ENCODE results near the gene ZDHHC18. TPM values are rescaled to one million over a fixed set of nuclear protein-coding genes. Genes with fewer than 3 reads are reported as not detected.

ZDHHC18 gene, protein sequence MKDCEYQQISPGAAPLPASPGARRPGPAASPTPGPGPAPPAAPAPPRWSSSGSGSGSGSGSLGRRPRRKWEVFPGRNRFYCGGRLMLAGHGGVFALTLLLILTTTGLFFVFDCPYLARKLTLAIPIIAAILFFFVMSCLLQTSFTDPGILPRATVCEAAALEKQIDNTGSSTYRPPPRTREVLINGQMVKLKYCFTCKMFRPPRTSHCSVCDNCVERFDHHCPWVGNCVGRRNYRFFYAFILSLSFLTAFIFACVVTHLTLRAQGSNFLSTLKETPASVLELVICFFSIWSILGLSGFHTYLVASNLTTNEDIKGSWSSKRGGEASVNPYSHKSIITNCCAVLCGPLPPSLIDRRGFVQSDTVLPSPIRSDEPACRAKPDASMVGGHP
- total RNA-seq: 8.4 TPM
- 10 to 100 TPM; 12.5 to 20.2 (median 16.5) TPM for polyA plus RNA-seq (ENCODE audit: insufficient read depth in 1 of 8, insufficient read length in 8 of 8, low replicate concordance in 1 of 8)
- long read RNA-seq, donor 1: 0 reads
- long read RNA-seq, donor 2, full-length matches to known transcripts: 1 of 1 reads
- long read RNA-seq, donor 2, partial matches to known transcripts: 0 of 1 reads
- long read RNA-seq, donor 2, other reads (novel, unspliced or antisense): 0 of 1 reads
- long read RNA-seq, donor 3, full-length matches to known transcripts: 5 of 5 reads
- long read RNA-seq, donor 3, partial matches to known transcripts: 0 of 5 reads
- long read RNA-seq, donor 3, other reads (novel, unspliced or antisense): 0 of 5 reads
- long read RNA-seq, donor 4, full-length matches to known transcripts: 4 of 4 reads
- long read RNA-seq, donor 4, partial matches to known transcripts: 0 of 4 reads
- long read RNA-seq, donor 4, other reads (novel, unspliced or antisense): 0 of 4 reads
- long read RNA-seq, donor 5, full-length matches to known transcripts: 5 of 5 reads
- long read RNA-seq, donor 5, partial matches to known transcripts: 0 of 5 reads
- long read RNA-seq, donor 5, other reads (novel, unspliced or antisense): 0 of 5 reads
- long read RNA-seq, donor 6, full-length matches to known transcripts: 3 of 3 reads
- long read RNA-seq, donor 6, partial matches to known transcripts: 0 of 3 reads
- long read RNA-seq, donor 6, other reads (novel, unspliced or antisense): 0 of 3 reads
- long read RNA-seq, donor 7, full-length matches to known transcripts: 1 of 9 reads
- long read RNA-seq, donor 7, partial matches to known transcripts: 8 of 9 reads
- long read RNA-seq, donor 7, other reads (novel, unspliced or antisense): 0 of 9 reads
- long read RNA-seq, donor 8: 0 reads
- long read RNA-seq, donor 9, full-length matches to known transcripts: 2 of 2 reads
- long read RNA-seq, donor 9, partial matches to known transcripts: 0 of 2 reads
- long read RNA-seq, donor 9, other reads (novel, unspliced or antisense): 0 of 2 reads
- long read RNA-seq, donor 10, full-length matches to known transcripts: 1 of 1 reads
- long read RNA-seq, donor 10, partial matches to known transcripts: 0 of 1 reads
- long read RNA-seq, donor 10, other reads (novel, unspliced or antisense): 0 of 1 reads
- long read RNA-seq, donor 11, full-length matches to known transcripts: 4 of 13 reads
- long read RNA-seq, donor 11, partial matches to known transcripts: 9 of 13 reads
- long read RNA-seq, donor 11, other reads (novel, unspliced or antisense): 0 of 13 reads

DNA sequence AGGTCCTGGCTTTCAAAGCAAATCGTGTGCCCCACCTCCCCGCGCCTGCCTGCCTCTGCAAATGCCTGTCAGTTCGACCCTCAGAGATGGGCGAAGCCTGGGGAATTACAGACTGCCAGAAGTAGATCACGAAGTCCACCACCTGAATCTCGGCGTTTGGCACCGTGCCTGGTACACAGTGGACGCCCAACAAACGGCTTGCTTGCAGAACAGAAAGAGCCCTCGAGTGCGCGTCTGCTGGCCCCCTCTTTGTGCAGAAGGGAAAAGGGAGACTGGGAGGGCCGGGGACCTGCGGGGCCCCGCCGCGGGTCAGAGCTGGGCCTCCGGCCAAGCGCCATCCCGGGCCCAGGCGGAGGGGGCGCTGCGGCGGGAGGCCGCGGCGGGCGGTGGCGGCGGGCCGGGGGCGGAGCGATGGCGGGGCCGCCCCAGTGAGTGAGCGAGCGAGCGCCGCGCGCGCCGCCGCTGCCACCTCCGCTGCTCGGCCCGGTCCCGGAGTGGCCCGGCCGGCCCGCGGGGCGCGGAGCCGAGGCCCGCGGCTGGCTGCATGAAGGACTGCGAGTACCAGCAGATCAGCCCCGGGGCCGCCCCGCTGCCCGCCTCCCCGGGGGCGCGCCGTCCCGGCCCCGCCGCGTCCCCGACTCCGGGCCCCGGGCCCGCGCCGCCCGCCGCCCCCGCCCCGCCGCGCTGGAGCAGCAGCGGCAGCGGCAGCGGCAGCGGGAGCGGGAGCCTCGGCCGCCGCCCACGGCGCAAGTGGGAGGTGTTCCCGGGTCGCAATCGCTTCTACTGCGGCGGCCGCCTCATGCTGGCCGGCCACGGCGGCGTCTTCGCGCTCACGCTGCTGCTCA lies at the start of gene ZDHHC18:
TSS of gene ZDHHC18 (plus strand) at position 428 of the 845 bp plus-strand sequence. CDS start at position 545, 117 bp downstream.
- Histone ChIP-seq H3K9me3 (replicated peaks; ENCODE audit: control insufficient read depth, low read depth, low read length) (no peaks in the 10 kb centered on the region), H3K27me3 (ENCODE audit: control insufficient read depth, insufficient read depth, low read length) (no peaks in the 10 kb centered on the region), H3K36me3 (ENCODE audit: control insufficient read depth, insufficient read depth, low read length) (peaks cover 14% of the 10 kb centered on the region), H3K4me3 (ENCODE audit: low read length) (peak within 1 kb of the TSS; percentile 60), H3K27ac (ENCODE audit: low read length) (peak within 1 kb of the TSS; percentile 71), H3K4me1 (ENCODE audit: control insufficient read depth, insufficient read depth, low read length) (peaks cover 26% of the 10 kb centered on the region)
- DNase-seq: peak; percentile 83
- WGBS (ENCODE audit: insufficient coverage): under 1% methylated on average over 107 of the region's 107 CpGs

DNA sequence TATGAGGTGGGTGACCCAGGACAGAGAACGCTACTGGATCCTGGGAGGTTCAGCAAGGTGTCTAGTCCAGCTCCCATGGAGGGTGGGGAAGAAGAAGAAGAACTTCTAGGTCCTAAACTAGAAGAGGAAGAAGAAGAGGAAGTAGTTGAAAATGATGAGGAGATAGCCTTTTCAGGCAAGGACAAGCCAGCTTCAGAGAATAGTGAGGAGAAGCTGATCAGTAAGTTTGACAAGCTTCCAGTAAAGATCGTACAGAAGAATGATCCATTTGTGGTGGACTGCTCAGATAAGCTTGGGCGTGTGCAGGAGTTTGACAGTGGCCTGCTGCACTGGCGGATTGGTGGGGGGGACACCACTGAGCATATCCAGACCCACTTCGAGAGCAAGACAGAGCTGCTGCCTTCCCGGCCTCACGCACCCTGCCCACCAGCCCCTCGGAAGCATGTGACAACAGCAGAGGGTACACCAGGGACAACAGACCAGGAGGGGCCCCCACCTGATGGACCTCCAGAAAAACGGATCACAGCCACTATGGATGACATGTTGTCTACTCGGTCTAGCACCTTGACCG lies 47.3 kb upstream of the ZDHHC18 start:
- H3K4me1 ChIP-seq (ENCODE audit: control insufficient read depth, insufficient read depth, low read length): peaks cover 5% of the 10 kb centered on the region
- DNase-seq: no peak
- H3K4me3 ChIP-seq (ENCODE audit: low read length): no peak overlapping the region
- no peak overlapping the region for H3K27ac ChIP-seq (ENCODE audit: low read length)
- WGBS (ENCODE audit: insufficient coverage): 86% methylated on average over 11 of the region's 11 CpGs
- H3K27me3 ChIP-seq (ENCODE audit: control insufficient read depth, insufficient read depth, low read length): no peaks in the 10 kb centered on the region
- H3K9me3 ChIP-seq (replicated peaks; ENCODE audit: control insufficient read depth, low read depth, low read length): no peaks in the 10 kb centered on the region
- H3K36me3 ChIP-seq (ENCODE audit: control insufficient read depth, insufficient read depth, low read length): peaks cover 72% of the 10 kb centered on the region

DNA sequence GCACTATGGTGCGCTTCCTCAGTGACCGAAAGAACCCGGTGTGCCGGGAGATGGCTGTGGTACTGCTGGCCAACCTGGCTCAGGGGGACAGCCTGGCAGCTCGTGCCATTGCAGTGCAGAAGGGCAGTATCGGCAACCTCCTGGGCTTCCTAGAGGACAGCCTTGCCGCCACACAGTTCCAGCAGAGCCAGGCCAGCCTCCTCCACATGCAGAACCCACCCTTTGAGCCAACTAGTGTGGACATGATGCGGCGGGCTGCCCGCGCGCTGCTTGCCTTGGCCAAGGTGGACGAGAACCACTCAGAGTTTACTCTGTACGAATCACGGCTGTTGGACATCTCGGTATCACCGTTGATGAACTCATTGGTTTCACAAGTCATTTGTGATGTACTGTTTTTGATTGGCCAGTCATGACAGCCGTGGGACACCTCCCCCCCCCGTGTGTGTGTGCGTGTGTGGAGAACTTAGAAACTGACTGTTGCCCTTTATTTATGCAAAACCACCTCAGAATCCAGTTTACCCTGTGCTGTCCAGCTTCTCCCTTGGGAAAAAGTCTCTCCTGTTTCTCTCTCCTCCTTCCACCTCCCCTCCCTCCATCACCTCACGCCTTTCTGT lies 46.0 kb upstream of the ZDHHC18 start:
- H3K27me3 ChIP-seq (ENCODE audit: control insufficient read depth, insufficient read depth, low read length): no peaks in the 10 kb centered on the region
- no peaks in the 10 kb centered on the region for H3K9me3 ChIP-seq (replicated peaks; ENCODE audit: control insufficient read depth, low read depth, low read length)
- H3K4me1 ChIP-seq (ENCODE audit: control insufficient read depth, insufficient read depth, low read length): peaks cover 13% of the 10 kb centered on the region
- WGBS (ENCODE audit: insufficient coverage): 90% methylated on average over 18 of the region's 21 CpGs
- H3K36me3 ChIP-seq (ENCODE audit: control insufficient read depth, insufficient read depth, low read length): peaks cover 61% of the 10 kb centered on the region
- H3K4me3 ChIP-seq (ENCODE audit: low read length): no peak overlapping the region
- no peak overlapping the region for H3K27ac ChIP-seq (ENCODE audit: low read length)
- no peak for DNase-seq

DNA sequence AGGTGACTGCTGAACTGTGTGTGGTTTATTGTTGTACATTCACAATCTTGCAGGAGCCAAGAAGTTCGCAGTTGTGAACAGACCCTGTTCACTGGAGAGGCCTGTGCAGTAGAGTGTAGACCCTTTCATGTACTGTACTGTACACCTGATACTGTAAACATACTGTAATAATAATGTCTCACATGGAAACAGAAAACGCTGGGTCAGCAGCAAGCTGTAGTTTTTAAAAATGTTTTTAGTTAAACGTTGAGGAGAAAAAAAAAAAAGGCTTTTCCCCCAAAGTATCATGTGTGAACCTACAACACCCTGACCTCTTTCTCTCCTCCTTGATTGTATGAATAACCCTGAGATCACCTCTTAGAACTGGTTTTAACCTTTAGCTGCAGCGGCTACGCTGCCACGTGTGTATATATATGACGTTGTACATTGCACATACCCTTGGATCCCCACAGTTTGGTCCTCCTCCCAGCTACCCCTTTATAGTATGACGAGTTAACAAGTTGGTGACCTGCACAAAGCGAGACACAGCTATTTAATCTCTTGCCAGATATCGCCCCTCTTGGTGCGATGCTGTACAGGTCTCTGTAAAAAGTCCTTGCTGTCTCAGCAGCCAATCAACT lies 45.2 kb upstream of the ZDHHC18 start:
- Histone ChIP-seq H3K27me3 (ENCODE audit: control insufficient read depth, insufficient read depth, low read length) (no peaks in the 10 kb centered on the region), H3K9me3 (replicated peaks; ENCODE audit: control insufficient read depth, low read depth, low read length) (no peaks in the 10 kb centered on the region), H3K4me1 (ENCODE audit: control insufficient read depth, insufficient read depth, low read length) (peaks cover 21% of the 10 kb centered on the region), H3K27ac (ENCODE audit: low read length) (no peak overlapping the region), H3K4me3 (ENCODE audit: low read length) (no peak overlapping the region), H3K36me3 (ENCODE audit: control insufficient read depth, insufficient read depth, low read length) (peaks cover 54% of the 10 kb centered on the region)
- 83% methylated on average over 1 of the region's 11 CpGs for WGBS (ENCODE audit: insufficient coverage)
- no peak for DNase-seq

DNA sequence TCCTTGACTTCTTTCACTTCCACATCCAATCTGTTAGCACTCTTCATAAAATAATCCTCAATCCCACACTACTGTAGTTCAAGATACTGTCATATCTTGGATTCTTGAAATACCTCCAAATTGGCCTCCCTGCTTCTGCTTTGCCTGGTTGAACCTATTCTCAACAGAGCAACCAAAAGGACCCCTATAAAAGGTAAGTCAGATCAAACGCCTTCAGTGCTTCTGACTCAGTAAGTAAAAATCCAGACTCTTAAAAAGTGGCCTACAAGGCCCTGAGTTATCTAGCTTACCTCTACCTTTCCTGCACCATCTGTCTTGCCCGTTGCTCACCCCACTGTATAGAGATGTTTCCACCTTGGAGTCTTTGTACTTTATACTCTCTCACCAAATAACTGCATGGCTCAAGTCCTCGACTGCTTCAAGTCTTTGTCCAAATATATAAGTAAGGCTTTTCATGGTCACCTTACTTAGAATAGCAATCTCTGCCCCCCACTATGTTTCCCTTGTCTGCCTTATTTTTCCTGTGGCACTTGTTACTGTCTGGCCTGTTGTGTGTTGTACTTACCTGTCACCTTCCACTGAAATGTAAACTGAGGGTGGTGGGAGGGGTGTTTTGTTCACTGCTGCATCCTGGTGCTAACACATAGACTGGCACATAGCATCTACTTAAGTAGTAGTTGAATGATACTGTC lies 43.8 kb upstream of the ZDHHC18 start:
- DNase-seq: no peak
- H3K9me3 ChIP-seq (replicated peaks; ENCODE audit: control insufficient read depth, low read depth, low read length): no peaks in the 10 kb centered on the region
- H3K27me3 ChIP-seq (ENCODE audit: control insufficient read depth, insufficient read depth, low read length): no peaks in the 10 kb centered on the region
- no CpG with 5 or more reads among the region's 3 CpGs for WGBS (ENCODE audit: insufficient coverage)
- no peak overlapping the region for H3K27ac ChIP-seq (ENCODE audit: low read length)
- peaks cover 33% of the 10 kb centered on the region for H3K4me1 ChIP-seq (ENCODE audit: control insufficient read depth, insufficient read depth, low read length)
- H3K4me3 ChIP-seq (ENCODE audit: low read length): no peak overlapping the region
- peaks cover 42% of the 10 kb centered on the region for H3K36me3 ChIP-seq (ENCODE audit: control insufficient read depth, insufficient read depth, low read length)

DNA sequence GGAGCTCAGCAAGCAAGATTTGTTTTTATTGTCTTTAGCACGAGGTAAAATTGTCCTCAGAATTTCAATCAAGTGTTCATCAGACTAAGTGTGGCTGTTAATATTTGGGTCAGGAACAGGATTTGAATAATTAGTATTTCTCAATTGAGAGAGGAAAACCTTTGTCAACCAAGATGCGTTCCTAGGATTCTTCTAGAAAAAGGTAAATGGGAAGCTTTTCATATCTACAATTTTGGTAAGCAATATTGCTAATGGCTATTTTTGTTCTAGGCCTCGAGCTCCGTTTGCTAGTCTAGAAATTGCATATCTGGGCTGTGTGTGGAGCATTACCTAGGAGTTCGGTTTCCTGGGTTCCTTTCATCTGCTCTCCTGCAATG lies 42.9 kb upstream of the ZDHHC18 start:
- Histone ChIP-seq H3K36me3 (ENCODE audit: control insufficient read depth, insufficient read depth, low read length) (peaks cover 34% of the 10 kb centered on the region), H3K4me3 (ENCODE audit: low read length) (no peak overlapping the region), H3K9me3 (replicated peaks; ENCODE audit: control insufficient read depth, low read depth, low read length) (no peaks in the 10 kb centered on the region), H3K4me1 (ENCODE audit: control insufficient read depth, insufficient read depth, low read length) (peaks cover 38% of the 10 kb centered on the region), H3K27ac (ENCODE audit: low read length) (no peak overlapping the region), H3K27me3 (ENCODE audit: control insufficient read depth, insufficient read depth, low read length) (no peaks in the 10 kb centered on the region)
- DNase-seq: no peak
- WGBS (ENCODE audit: insufficient coverage): 100% methylated on average over 1 of the region's 5 CpGs

DNA sequence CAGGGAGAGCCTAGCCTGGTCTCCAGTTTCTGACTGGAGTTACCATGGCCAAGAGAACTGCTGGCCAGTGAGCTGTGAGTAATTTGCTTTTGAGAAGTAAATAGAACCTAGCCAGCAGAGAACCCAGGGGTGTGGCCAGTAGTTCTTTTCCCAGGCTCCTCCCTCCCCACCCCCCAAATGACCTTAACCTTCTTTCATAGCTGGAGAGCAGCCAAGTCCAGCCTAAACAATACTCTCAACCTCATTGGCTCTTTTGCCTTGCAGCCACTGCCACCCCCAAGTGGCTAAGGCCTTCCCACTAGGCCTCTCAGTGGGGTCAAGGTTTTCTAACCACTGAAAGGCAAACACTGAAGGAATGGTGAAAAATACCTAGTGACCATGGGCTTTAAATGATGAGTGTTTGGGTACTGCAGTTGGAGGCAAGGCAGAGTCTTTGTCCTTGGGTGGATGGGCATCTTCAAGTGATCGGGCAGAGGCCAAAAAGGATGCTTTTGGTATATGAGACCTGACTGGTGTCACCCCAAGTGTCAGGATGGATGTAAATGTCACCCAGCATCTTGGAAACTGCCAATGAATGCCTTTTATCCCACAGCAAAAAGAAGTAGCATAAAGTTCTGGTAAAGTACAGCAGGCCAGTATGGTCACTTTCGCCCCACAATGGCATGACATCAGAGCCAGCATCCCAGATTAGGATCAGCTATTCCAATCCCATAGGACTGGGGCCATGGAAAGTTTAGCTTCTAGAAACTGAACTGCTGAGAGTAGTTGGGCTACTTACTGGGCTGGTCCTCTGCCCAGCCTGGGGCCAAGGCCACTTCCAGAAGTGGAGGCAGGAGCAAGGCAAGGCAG lies 42.2 kb upstream of the ZDHHC18 start:
- Histone ChIP-seq H3K27me3 (ENCODE audit: control insufficient read depth, insufficient read depth, low read length) (no peaks in the 10 kb centered on the region), H3K4me1 (ENCODE audit: control insufficient read depth, insufficient read depth, low read length) (peaks cover 45% of the 10 kb centered on the region), H3K4me3 (ENCODE audit: low read length) (no peak overlapping the region), H3K9me3 (replicated peaks; ENCODE audit: control insufficient read depth, low read depth, low read length) (no peaks in the 10 kb centered on the region), H3K36me3 (ENCODE audit: control insufficient read depth, insufficient read depth, low read length) (peaks cover 27% of the 10 kb centered on the region), H3K27ac (ENCODE audit: low read length) (no peak overlapping the region)
- WGBS (ENCODE audit: insufficient coverage): no CpG with 5 or more reads among the region's 2 CpGs
- DNase-seq: peak; percentile 53

Data from muscle of leg (tissue), 16 donors.